Neuronal stem cell (in vitro differentiated cells): ENCODE results near the gene ANK2.
"Not testable (repeated sequence)": the region's sequence is repeated elsewhere in the genome, so short reads cannot be mapped to it uniquely, and the experiment has no call there.

Experiments used
- DNase-seq: peaks from one replicate; pipeline ENCODE4 v3.0.0-alpha.2; 2013; ENCODE audit warnings: low spot score
- H2AFZ ChIP-seq: one replicate; pipeline ENCODE4 v1.6.1; 2013; ENCODE audit warnings: mild to moderate bottlenecking, low read length, inconsistent platforms
- H2AK5ac ChIP-seq: 2 replicates; pipeline ENCODE4 v1.6.1; 2013; ENCODE audit warnings: low read depth, mild to moderate bottlenecking, inconsistent platforms, low read length, moderate library complexity, mixed read lengths
- H2BK120ac ChIP-seq: 2 replicates; pipeline ENCODE4 v1.6.1; 2013; ENCODE audit warnings: low read depth, mild to moderate bottlenecking, inconsistent platforms, low read length, moderate library complexity, mixed read lengths
- H2BK12ac ChIP-seq: one replicate; pipeline ENCODE4 v1.6.1; 2013; ENCODE audit warnings: low read length, inconsistent platforms
- H2BK15ac ChIP-seq: 2 replicates; pipeline ENCODE4 v1.6.1; 2013; ENCODE audit warnings: mild to moderate bottlenecking, low read length, inconsistent platforms, mixed read lengths
- H2BK5ac ChIP-seq: one replicate; pipeline ENCODE4 v1.6.1; 2013; ENCODE audit warnings: inconsistent platforms, mild to moderate bottlenecking, low read length, moderate library complexity
- H3K14ac ChIP-seq: one replicate; pipeline ENCODE4 v1.6.1; 2013; ENCODE audit warnings: low read length, inconsistent platforms
- H3K18ac ChIP-seq: 2 replicates; pipeline ENCODE4 v1.6.1; 2013; ENCODE audit warnings: low read length, inconsistent platforms
- H3K23ac ChIP-seq: 2 replicates; pipeline ENCODE4 v1.6.1; 2013; ENCODE audit warnings: low read depth, mild to moderate bottlenecking, mixed read lengths, low read length, inconsistent platforms; ENCODE audit not compliant: poor library complexity
- H3K27ac ChIP-seq: replicated peaks from 3 replicates; pipeline ENCODE4 v1.5.1; 2013; ENCODE audit warnings: low read length, inconsistent platforms
- H3K27me3 ChIP-seq, 3 experiments: 2 replicates each; pipeline ENCODE4 v1.6.1; 2013; ENCODE audit warnings: low read length in 3 of 3, mild to moderate bottlenecking in 2 of 3, inconsistent platforms in 1 of 3, low read depth in 1 of 3, mixed read lengths in 1 of 3, moderate library complexity in 1 of 3; ENCODE audit not compliant: control insufficient read depth in 3 of 3, insufficient read depth in 3 of 3
- H3K36me3 ChIP-seq, 2 donors: replicated peaks in 1 of 2; 2 replicates each; pipeline ENCODE4 v1.6.1; 2013; ENCODE audit warnings: low read length in 2 of 2; ENCODE audit not compliant: control insufficient read depth in 2 of 2, insufficient read depth in 2 of 2
- H3K4ac ChIP-seq: 2 replicates; pipeline ENCODE4 v1.6.1; 2013; ENCODE audit warnings: inconsistent platforms, mild to moderate bottlenecking, low read length, moderate library complexity
- H3K4me1 ChIP-seq, 2 donors: 1 replicate in 1 of 2; 2 replicates in 1 of 2; pipeline ENCODE4 v1.6.1; 2013; ENCODE audit warnings: low read length in 2 of 2, low read depth in 1 of 2; ENCODE audit not compliant: control insufficient read depth in 2 of 2, insufficient read depth in 1 of 2
- H3K4me2 ChIP-seq: one replicate; pipeline ENCODE4 v1.6.1; 2013; ENCODE audit warnings: mild to moderate bottlenecking, low read length, inconsistent platforms; ENCODE audit not compliant: insufficient read depth, poor library complexity, severe bottlenecking
- H3K4me3 ChIP-seq, 2 donors: 2 replicates each; pipeline ENCODE4 v1.5.1; 2013; ENCODE audit warnings: low read length in 2 of 2, mild to moderate bottlenecking in 2 of 2, inconsistent platforms in 1 of 2, moderate library complexity in 1 of 2
- H3K79me1 ChIP-seq: one replicate; pipeline ENCODE4 v1.6.1; 2013; ENCODE audit warnings: low read depth, mild to moderate bottlenecking, inconsistent platforms, low read length, moderate library complexity
- H3K9ac ChIP-seq: one replicate; pipeline ENCODE4 v1.6.1; 2013; ENCODE audit warnings: mild to moderate bottlenecking, low read depth, low read length, inconsistent platforms; ENCODE audit not compliant: poor library complexity
- H3K9me3 ChIP-seq, 2 donors: replicated peaks in 1 of 2; 2 replicates each; pipeline versions ENCODE3 to v1.6.1; 2013; ENCODE audit warnings: low read length in 2 of 2, mild to moderate bottlenecking in 2 of 2, inconsistent platforms in 1 of 2, low read depth in 1 of 2, mixed read lengths in 1 of 2, moderate library complexity in 1 of 2; ENCODE audit not compliant: control insufficient read depth in 2 of 2, insufficient read depth in 1 of 2
- H4K8ac ChIP-seq: one replicate; pipeline ENCODE4 v1.6.1; 2013; ENCODE audit warnings: low read depth, mild to moderate bottlenecking, inconsistent platforms, low read length, moderate library complexity
- H4K91ac ChIP-seq: one replicate; pipeline ENCODE4 v1.6.1; 2013; ENCODE audit warnings: low read length, low read depth, mild to moderate bottlenecking, inconsistent platforms; ENCODE audit not compliant: poor library complexity
- WGBS, 2 donors: extraction: QIAGEN DNeasy Blood & Tissue Kit; methylation state at CpG; one replicate each; pipeline ENCODE4 v1.1.7; 2013; ENCODE audit warnings: missing lambda C conversion rate in 2 of 2, mixed read lengths in 1 of 2; ENCODE audit not compliant: insufficient read length in 2 of 2, insufficient replicate concordance in 1 of 2; ENCODE audit errors: extremely low coverage in 2 of 2; 5-methylcytosine and 5-hydroxymethylcytosine counted together

Gene ANK2

GRCh38 chr4:113068771-113069170, 19.3 kb downstream of the ANK2 start:
- not testable (repeated sequence) for H3K79me1 ChIP-seq, H2BK15ac ChIP-seq, DNase-seq, H3K9ac ChIP-seq, H3K18ac ChIP-seq, H3K4me3 ChIP-seq, H3K36me3 ChIP-seq, H3K4me2 ChIP-seq, H2AFZ ChIP-seq, H3K14ac ChIP-seq, H3K23ac ChIP-seq, H2BK120ac ChIP-seq, H4K8ac ChIP-seq, H3K9me3 ChIP-seq, H3K4ac ChIP-seq, H3K27ac ChIP-seq, H2AK5ac ChIP-seq, H2BK5ac ChIP-seq, H4K91ac ChIP-seq, H2BK12ac ChIP-seq
- no CpG with 5 or more reads among the region's 3 CpGs for WGBS, 2 donors
- peaks cover 7 to 13% of the 10 kb centered on the region in 2 donors for H3K4me1 ChIP-seq
- H3K27me3 ChIP-seq: peaks cover 0 to 11% (median 2%) of the 10 kb centered on the region in 3 experiments

- no CpG with 5 or more reads among the region's 7 CpGs for WGBS, 2 donors
- Histone ChIP-seq H4K8ac (no peak overlapping the region), H3K27ac (no peak overlapping the region), H3K27me3 (peaks cover 0 to 11% (median 2%) of the 10 kb centered on the region in 3 experiments), H2BK12ac (no peak overlapping the region), H2BK120ac (no peak overlapping the region), H3K9ac (no peak overlapping the region), H2AFZ (no peak overlapping the region), H3K23ac (no peak overlapping the region), H2BK5ac (no peak overlapping the region), H4K91ac (no peak overlapping the region), H2BK15ac (no peak overlapping the region), H3K4me1 (peaks cover 6 to 8% of the 10 kb centered on the region in 2 donors), H3K18ac (no peak overlapping the region), H3K14ac (no peak overlapping the region), H2AK5ac (no peak overlapping the region), H3K4ac (no peak overlapping the region), H3K4me3 (no peak overlapping the region), H3K36me3 (peaks cover 0 to 2% of the 10 kb centered on the region in 2 donors), H3K79me1 (no peaks in the 10 kb centered on the region), H3K9me3 (peaks cover 0 to 1% of the 10 kb centered on the region in 2 donors), H3K4me2 (no peak overlapping the region)
- no peak for DNase-seq
Observed at GRCh38 chr4:113069212-113069892, 19.9 kb downstream of the ANK2 start.

DNA sequence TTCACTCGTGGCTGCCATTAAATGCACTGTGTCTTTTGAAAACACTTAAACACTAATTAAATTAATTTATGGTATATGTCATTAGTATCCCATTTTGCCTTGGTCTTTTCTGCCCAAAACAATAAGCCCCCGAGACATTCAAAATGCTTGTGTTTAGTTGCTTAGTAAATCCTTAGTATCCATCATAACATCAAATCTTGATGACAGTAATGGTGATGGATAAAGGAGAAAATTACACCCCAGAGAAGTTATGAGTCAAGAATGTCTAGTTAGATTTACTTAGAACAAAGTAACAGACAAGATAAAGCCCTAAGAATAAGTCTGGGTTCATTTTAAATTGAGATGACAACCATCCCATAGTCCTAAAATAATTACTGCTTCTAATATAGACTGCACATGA, 21.3 kb downstream of the ANK2 start:
- Histone ChIP-seq H3K4me3 (no peak overlapping the region), H3K23ac (no peak overlapping the region), H2AK5ac (no peak overlapping the region), H3K36me3 (peaks cover 0 to 2% of the 10 kb centered on the region in 2 donors), H2BK120ac (no peak overlapping the region), H3K4ac (no peak overlapping the region), H3K9ac (no peak overlapping the region), H3K9me3 (peaks cover 0 to 1% of the 10 kb centered on the region in 2 donors), H3K18ac (no peak overlapping the region), H2AFZ (no peak overlapping the region), H4K8ac (no peak overlapping the region), H2BK12ac (no peak overlapping the region), H3K79me1 (no peaks in the 10 kb centered on the region), H3K4me1 (peaks cover 6% of the 10 kb centered on the region in 2 donors), H3K14ac (no peak overlapping the region), H3K27ac (no peak overlapping the region), H3K4me2 (no peak overlapping the region), H2BK15ac (no peak overlapping the region), H3K27me3 (peaks cover 0 to 11% (median 2%) of the 10 kb centered on the region in 3 experiments), H4K91ac (no peak overlapping the region), H2BK5ac (no peak overlapping the region)
- DNase-seq: no peak
- WGBS, 2 donors: no CpG with 5 or more reads among the region's 2 CpGs

DNA sequence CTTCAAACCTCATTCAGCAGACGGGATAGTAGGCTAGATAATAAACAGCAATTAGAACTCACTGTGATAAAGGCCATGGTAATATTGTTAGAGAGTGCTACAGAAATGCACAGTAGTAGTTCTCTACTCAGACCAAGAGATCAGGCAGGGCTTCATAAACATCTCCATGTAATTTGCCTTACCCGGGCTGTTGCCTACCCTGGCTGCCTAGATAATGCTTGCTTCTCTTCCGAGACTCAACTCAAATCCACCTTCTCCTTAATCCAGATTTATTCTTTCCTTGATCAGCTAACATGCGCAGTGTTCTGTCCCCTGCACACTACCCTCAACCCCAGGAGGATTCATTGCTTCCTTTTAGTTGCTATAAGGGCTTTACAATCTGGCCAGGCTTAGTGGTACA, 21.8 kb downstream of the ANK2 start:
- Histone ChIP-seq H3K4me3 (no peak overlapping the region), H2BK12ac (no peak overlapping the region), H2BK15ac (no peak overlapping the region), H3K4ac (no peak overlapping the region), H3K79me1 (no peaks in the 10 kb centered on the region), H3K14ac (no peak overlapping the region), H3K9me3 (peaks cover 0 to 1% of the 10 kb centered on the region in 2 donors), H3K9ac (no peak overlapping the region), H3K18ac (no peak overlapping the region), H2AFZ (no peak overlapping the region), H2BK5ac (no peak overlapping the region), H3K4me2 (no peak overlapping the region), H3K27me3 (peaks cover 0 to 11% (median 2%) of the 10 kb centered on the region in 3 experiments), H2AK5ac (no peak overlapping the region), H4K8ac (no peak overlapping the region), H3K4me1 (peaks cover 6% of the 10 kb centered on the region in 2 donors), H3K23ac (no peak overlapping the region), H3K36me3 (peaks cover 0 to 2% of the 10 kb centered on the region in 2 donors), H2BK120ac (no peak overlapping the region), H4K91ac (no peak overlapping the region), H3K27ac (no peak overlapping the region)
- DNase-seq: no peak
- no CpG with 5 or more reads among the region's 4 CpGs for whole genome bisulfite sequencing, 2 donors
